Measurements from ENCODE around the gene ARSI.

The ARSI gene

DNA sequence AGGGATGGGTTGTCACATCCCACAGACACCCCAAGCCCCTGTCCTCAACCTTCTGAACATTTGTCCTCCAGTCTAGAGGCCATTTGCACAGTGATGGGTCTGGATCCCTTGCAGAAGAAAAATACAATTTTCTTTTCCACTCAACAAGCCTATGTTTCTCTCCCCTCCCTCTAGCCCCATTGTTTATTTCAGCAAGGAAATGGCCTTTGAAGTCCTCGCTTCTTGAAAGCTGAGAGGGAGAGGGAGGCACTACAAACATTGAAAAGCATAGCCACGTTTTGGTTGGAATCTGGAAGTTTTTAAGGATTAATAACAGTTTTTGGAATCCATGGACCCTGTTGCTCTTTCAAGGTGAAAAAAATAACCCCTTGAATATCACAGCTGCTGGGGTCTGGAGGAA, 24.0 kb upstream of the ARSI start:
- no peak for DNase-seq

DNA sequence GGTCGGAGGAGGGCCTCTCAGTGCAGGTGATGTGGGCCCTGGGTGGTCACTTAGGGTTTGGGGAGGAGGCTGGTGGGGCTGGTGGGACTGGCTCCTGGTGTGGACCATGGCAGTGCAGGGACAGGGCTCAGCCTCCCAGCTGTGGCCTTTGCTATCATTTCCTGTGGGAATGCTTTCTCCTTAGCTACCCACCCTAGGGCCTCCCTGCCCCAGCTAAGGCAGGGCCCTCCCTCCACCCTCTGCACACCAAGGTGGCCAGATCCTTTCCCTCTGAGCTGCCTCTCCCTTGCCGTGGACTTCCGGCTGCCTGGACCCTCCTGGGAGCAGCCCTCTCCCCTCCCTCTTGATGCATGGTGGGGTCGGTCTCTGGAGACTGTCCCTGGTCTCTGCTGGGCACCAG, 22.7 kb upstream of the ARSI start:
- no peak for DNase-seq

DNA sequence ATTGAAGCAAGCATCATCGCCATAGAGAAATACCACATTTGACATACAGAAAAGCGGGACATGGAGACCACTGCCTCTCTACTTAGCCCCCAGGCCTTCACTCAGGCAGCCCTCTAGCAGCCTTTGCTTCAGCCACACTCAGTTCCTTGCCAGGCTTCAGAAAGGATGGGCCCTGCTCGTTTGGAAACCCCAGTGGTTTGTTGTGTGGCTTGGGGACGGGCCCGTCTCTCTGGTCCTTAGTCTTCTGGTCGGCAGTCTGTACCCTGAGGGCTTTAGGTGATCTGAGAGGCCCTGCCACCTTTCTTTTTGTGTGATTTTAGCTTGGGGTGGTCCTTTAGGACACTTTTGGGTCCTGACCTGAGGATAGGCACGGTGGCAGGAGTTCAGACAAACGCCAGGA, 21.1 kb upstream of the ARSI start:
- DNase-seq = no peak

DNA sequence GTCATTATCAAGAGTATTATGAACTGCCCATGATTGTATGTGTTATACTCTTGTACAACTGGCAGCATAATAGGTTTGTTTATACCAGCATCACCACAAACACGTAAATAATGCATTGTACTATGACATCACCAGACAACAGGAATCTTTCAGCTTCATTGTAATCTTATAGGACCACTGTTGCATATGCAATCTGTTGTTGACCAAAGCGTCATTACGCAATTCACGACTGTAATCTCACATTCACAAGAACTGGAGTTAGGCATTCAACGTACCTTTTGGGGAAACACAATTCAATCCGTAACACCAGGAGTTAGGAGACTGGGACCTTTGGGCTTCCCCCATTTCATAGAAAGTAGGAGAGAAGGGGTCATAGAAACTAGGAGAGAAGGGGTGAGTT, 20.4 kb upstream of the ARSI start:
- DNase-seq = no peak

DNA sequence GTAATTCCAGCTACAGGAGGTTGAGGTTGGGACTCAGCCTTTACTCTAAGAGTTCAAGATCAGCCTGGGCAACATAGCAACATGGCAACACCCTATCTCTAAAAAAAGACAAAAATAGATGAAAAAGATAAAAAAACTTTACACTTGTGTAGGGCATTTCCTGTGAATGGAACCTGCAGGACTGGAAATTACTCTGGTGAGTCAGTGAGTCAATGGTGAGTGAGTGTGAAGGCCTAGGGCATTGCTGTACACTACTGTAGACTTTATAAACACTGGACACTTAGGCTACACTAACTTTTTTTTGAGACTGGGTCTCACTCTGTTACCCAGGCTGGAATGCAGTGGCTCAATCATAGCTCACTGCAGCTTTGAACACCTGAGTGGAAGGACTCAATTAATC, 19.5 kb upstream of the ARSI start:
- DNase-seq = no peak

DNA sequence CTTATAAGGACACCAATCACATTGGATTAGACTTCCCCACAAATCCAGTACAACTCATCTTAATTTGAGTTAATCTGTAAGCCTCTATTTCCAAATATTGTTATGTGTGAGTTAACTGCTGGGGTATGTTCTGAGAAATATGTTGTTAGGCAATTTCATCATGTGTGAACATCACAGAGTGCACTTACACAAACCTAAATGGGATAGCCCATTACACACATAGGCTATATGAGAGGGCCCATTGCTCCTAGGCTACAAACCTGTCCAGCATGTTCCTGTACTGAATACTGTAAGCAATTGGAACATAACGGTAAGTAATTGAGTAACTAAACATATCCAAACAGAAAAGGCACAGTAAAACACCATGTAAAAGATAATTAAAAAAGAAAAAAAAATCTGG, 19.1 kb upstream of the ARSI start:
- DNase-seq = no peak

DNA sequence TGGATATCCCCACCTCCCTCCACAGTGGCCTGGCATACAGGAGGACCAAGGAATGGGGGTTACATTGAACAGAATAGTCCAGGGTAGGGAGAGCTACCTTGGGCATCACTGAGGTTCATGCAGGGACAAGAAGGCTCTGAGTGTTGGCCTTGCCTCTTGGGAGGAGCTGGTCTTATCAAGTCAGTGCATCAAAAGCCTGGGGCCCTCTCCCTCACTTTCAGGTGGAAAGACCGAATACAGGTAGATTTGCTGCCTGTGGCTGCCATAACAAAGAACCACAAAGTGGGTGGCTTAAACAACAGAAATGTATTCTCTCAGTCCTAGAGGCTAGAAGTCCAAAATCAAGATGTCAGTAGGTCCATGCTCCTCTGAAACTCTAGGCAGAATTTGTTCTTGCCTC, 18.5 kb upstream of the ARSI start:
- no peak for DNase-seq

DNA sequence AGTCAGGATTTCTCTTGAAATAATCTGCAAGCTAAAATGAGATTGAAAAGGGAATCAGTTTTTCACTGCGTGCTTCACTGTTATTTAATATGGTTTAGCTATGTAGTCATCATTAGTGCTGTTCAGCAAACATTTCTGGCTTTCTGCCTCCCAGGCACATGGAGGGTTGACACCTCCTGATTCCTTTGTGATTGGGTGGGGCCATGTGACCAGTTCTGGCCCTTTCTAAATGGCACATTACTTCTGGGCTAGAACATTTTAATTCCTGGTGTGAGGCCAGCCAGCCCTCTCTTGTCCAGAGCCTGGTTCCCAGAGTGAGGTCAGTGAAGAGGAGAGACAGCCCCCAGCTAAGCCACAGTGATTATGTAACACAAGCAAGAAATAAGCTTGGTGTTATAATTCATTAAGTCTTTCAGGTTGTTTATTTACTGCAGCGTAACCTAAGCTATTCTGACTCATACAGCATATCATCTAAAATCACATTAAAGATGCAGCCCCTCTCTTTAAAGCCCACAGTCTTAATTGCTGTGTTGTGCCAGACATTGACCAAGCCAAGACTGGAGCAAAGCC, 17.4 kb upstream of the ARSI start:
- DNase-seq = no peak

DNA sequence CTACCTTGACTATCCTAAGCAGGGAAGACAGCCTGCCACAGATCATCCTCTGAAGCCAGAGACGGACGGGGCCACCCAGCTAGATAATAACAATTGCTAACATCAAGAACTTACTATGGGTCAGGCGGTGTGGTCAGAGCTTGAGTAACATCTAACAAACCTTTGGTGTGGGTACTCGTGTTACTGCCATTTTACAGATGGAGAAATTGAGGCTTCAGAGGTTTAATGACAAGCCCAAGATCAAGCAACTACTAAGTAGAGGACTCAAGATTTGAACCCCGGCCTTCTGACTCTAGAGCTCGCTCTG, 16.7 kb upstream of the ARSI start:
- DNase-seq = no peak

DNA sequence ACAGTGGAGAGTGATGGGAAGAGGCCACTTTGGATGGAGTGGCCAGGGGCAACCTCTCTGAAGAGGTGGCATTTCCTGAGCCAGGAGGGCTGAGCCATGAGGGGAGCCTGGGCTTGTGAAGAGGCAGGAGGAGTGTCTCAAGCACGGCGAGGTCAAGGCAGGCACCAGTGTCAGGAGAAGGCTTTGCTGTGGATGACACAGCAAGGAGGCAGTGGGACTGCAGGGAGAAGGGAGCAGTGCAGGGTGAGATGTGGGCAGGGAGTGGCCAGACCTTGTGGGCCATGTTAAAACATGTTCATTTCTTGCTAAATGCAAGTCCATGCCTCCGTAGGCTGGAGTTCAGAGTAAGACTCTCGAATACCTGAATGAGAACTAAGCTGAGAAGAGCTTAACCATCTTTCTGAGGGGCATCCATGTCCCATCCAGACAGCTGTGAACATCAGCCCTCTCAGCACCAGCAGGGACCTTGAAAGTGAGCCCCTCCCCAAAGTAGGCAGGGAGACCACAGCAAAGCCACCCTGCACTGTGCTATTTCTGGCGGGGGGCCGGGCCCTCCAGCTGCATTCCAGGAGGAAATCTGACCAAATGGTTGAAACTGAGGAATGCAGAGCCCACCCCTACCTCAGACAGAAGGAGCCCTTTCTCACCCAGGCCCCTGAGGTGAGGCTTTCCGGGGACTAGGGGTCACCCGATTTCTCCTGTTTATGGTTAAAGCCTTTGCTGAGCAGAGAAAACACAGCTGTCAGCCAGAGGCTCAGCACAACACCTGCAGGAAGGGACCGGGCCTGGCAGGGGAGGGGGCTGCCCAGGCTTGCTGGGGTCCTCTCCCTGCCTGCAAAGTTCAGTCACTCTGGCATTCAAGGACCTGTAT, 16.1 kb upstream of the ARSI start:
- DNase-seq = no peak

DNA sequence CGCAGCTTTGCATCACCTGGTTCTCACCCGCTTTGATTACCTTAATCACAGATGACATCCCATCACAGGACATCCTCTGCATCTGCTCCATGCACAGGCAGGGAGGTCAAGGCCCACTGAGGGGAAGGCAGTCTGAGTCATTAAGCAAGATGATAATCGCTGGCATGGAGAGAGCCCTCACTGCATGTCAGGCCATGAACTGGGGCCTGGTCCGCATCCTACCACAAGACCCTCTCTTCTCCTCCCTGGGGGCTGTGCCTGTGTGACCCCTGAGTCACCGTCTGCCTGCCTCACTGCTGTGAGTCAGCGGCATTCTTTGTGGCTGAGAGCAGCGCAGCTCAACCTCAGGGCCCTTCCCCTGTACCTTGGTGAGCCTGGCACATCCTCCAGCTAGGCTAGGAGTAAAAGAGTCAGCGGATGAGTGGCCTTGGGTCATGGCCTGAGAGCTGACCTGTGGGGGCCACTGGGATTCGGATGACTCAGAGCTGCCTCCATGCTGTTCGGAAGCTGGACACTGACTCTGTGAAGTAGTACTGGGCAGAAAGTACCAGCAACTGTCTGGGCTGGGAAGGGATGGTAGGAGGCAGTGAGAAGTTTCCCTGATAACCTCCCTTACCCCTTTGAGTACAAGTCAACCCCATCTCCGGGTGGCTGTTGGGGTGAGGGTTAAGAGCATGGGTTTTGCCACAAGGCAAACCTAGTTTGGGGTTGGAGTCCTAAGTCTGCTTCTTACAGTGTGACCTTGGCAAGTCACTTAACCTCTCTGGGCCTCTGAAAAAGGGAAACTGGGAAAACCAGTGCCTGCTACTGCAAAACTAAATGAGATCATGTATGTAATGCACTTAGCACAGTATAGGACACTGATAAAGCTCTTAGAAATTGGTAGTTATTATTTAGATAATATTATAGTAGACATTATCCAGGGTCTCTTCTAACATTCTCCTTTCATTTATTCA, 14.6 kb upstream of the ARSI start:
- no peak for DNase-seq

DNA sequence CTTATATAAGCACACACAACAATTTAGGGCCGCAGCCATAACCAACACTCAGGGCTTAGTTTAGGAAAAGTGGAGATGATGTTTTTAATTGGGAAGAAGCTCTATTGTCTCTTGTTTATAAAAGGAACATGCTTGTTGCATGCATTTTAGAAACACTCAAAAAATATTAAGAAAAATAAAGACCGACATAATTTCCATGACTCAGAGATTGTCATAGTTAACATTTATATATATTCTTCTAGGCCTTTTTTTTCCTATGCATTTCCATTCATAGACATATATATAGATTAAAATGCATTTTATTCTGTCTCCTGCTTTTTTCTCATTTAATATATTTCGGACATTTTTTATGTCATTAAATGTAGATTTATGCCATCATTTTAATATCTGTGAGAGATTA, 13.6 kb upstream of the ARSI start:
- DNase-seq = no peak

DNA sequence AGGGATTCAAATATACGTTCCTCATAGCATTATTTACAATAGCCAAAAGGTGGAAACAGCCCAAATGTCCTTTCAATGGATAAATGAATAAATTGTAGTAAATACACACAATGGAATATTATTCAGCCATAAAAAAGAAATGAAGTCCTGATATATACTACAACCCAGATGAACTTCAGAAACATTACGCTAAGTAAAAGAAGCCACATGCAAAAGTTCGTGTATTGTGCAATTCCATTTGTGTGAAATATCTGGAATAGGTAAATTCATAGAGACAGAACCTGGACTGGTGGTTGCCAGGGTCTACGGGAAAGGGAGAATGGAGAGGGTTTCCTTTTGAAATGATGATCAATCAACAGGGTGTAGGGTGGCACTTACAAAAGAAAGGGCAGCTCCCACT, 12.5 kb upstream of the ARSI start:
- DNase-seq = no peak

DNA sequence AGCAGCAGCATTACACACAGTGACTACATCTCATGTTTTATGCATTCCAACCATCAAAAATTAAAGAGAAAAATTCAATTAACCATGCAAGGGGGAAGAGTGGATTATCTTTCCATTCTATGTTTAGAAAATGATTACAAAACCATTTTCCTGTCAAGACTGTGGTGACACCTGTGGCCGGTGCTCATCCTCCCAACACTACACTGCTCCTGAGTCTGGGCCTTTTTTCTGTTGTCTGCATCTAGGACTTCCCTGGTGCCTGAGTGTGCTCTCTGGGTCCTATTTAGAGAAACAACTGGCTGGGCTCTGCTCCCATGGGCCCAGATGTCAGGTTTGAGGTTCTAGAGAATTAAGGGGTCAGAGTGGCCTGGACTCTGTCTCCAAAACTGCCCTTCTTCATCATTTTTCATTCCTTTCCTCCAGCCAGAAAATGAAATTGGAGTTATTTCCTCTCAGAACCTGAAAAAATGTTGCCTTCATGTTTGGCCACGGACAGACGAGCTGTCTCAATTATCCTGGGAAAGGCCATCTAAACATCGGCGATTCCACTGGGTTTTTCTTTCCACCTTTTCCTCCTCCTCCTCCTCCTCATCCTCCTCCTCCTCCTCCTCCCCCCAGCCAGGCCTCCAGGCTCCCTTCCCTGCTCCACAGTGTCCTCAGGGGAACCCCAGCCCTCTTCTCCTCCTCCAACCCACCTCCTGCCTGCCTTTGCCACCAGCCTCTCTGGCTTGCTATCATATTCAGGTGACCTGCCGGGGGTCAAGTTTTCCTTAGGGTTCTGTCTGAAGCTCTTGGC, 11.4 kb upstream of the ARSI start:
- no peak for DNase-seq

DNA sequence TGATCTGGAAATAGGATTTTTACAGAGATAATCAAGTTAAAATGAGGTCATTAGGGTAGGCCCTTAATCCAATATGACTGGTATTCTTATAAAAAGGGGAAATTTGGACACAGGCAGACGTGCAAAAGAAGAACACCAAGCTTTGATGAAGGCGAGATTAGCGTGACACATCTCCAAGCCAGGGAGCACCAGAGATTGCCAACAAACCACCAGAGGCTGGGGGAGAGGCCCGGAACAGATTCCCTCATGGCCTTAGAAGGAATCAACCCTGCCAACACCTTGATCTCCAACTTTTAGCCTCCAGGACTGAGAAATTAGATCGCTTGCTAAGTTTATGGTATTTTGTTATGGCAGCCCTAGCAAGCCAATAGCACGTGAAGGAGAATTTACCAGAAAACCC, 10.8 kb upstream of the ARSI start:
- no peak for DNase-seq

DNA sequence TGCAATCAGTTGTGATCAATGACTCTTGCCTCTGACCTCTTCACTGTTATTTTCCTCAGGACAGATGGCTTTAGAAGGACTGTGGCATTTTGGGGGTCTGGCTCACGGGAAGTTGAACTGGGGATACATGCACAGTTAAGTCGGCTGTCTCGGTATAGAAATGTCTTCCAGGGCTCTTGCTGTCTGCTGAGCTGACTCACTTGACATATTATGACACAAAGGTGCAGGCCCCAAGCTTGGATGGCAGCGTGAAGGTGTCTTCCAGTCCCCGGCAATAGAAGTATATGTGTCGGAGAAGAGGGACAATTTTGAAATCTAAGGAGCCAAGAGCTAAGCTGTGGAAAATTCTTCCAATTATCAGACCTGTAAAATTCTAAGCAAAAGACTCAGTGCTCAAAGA, 9.8 kb upstream of the ARSI start:
- DNase-seq = no peak

DNA sequence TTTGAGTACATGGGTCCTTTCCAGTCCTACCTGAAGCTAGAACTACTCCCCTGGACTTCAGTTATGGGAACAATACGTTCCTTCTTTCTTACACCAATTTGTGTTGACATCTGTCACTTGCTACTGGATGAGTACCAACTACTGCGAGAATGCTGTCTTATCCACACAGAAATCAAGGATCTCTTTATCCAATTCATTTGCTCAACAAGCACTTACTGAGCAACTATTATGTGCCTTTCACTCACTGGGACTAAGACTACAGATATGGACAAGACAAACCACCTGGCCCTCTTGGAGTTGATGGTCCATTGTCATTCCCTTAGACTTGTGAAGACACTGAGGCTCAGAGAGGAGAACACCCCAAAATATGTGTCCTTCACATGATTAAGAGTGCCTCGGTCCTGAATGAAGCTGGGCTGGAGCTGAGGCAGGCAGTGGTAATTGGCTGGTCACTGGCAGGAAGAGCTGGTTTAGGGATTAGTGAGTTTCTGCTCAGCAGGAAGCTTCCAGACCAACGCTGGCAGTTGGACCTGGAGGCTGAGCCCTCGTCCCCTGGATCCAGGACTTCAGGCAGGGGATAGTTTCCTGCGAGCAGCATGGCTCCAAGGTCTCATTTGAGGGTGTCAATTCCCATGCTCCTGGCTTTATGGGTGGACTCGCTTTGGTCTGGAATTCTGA, 8.4 kb upstream of the ARSI start:
- no peak for DNase-seq

DNA sequence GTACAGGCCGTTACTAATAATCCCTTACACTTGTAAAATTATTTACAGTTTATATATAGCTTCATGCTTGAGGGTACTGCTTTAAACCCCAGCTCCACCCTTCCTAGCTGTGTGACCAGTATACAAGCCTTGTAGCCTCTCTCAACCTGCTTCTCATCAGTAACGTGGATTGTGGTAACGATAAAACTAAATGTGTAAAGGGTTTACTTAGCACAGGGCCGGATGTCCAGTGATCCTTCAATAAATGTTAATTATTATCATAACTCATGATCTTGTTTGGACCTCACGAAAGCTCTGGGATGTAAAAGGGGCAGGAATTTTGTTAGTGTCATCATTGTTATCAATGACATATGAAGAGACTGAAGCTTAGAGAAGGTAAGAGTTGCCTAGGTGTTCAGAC, 7.5 kb upstream of the ARSI start:
- no peak for DNase-seq

DNA sequence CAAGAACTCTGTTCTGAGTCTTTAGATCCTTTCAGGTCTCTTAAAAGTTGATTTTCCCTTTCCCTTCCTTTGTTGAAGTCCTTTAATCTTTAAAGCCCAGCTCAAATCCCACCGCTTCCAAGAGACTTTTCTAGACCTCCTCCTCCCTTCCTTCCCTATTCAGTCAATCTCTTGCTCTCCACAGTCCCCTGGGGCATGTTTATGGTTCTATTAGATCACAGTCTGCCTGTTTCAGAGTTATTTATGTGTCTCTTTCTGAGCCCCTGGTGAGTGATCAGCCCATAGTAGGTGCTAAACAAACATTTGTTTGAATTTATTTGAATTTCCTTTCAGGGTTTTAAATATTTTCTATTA, 7.2 kb upstream of the ARSI start:
- no peak for DNase-seq

DNA sequence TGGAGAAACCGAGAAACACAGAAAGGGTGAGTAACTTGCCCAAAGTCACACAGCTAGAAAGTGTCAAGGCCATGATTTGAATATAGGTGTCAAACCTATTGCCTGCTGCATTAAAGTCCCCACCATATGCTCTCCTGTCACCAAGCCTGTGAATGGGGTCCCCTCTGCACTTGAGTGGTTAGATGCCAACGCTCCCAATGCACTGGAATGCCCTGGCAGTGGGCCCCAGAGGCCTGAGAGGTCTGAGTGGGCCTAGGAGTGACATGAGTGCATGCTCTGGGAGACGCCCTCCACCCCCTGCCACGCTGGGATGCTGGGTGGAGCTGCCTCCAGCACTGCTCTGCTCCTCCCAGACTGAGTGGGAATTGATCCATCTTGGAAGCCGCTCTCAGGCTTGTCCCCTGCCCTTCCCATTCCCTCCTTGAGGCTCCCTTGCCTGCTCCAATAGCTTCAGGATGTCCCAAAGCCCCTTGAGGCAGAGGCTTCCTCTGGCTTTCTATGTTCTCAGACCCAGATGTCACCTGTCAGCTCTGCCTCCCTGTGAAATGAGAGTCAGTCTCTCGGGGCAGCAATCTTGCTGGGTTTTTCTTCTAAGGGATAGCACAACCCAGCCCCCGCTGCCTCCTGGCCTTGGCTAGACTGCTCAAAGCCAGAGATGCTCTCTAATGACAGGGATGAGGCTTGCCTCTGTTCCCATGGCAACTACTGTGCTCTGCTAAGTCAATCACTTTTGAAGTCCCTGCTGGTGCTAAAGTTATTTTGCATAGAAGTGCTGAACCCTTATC, 6.6 kb upstream of the ARSI start:
- DNase-seq = no peak

DNA sequence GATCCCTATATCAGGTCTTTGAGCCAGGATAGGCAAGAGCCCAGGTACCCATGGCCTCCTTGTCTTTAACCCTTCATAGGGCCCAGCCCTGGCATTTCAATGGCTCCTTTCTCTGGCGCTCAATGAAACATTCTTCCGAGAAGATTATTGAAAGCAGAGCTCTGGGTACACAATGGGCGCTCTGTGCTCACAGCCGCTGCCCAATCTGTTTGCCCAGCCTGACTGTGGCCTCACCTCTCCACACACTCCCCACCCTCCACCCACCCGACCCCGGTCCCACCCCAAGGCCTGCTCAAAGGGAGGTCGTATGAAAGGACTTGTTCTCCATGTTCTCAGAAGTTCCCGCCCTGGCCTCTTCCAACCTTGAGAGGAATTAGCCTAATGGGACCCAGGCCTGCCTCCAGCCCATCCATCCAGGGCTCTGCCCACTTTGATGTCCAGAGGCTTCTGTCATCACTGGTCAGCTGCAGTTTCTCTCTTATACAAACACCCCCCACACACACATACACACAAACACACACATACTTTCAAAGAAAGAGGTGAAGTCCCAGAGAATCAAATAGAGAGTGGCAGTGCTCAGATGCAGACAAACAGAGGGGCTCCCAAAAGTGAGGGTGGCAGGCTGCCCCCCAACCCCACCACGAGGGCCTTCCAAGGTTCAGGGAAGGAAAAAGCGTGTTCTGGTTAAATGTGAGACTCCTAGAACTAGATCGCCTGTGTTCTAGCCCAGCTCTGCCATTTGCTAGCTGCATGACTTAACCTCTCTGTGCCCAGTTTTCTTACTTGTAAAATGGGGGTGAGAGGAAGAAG, 5.1 kb upstream of the ARSI start:
- no peak for DNase-seq
